ENCODE measurements around the gene PLAGL2.
"Not testable (repeated sequence)": the region's sequence is repeated elsewhere in the genome, so short reads cannot be mapped to it uniquely, and the experiment has no call there.

The PLAGL2 gene

GRCh38 chr20:32179515-32179914, 28.0 kb downstream of the PLAGL2 start:
- no peak for DNase-seq

GRCh38 chr20:32177696-32178095, 29.8 kb downstream of the PLAGL2 start:
- not testable (repeated sequence) for DNase-seq

- no peak for DNase-seq
Measured at GRCh38 chr20:32168184-32168910, 39.2 kb downstream of the PLAGL2 start.

GRCh38 chr20:32167552-32167951, 40.0 kb downstream of the PLAGL2 start:
- DNase-seq, result no peak

- DNase-seq, result no peak
Measured at GRCh38 chr20:32165836-32166545, 41.6 kb downstream of the PLAGL2 start.

- DNase-seq, result no peak
Measured at GRCh38 chr20:32164984-32165735, 42.4 kb downstream of the PLAGL2 start.

- DNase-seq, result no peak
Measured at GRCh38 chr20:32163951-32164350, 43.6 kb downstream of the PLAGL2 start.

GRCh38 chr20:32162351-32162750, 45.2 kb downstream of the PLAGL2 start:
- no peak for DNase-seq

- DNase-seq, result no peak
Measured at GRCh38 chr20:32160341-32160740, 47.2 kb downstream of the PLAGL2 start.

GRCh38 chr20:32159766-32160221, 47.7 kb downstream of the PLAGL2 start:
- DNase-seq, result no peak

- DNase-seq, result no peak
Measured at GRCh38 chr20:32158943-32159660, 48.4 kb downstream of the PLAGL2 start.

- DNase-seq, result no peak
Measured at GRCh38 chr20:32158351-32158750, 49.2 kb downstream of the PLAGL2 start.

- DNase-seq, result no peak
Measured at GRCh38 chr20:32157611-32158010, 49.9 kb downstream of the PLAGL2 start.

GRCh38 chr20:32155017-32155981, 52.2 kb downstream of the PLAGL2 start:
- DNase-seq, result peak; percentile 13

GRCh38 chr20:32153771-32154170, 53.8 kb downstream of the PLAGL2 start:
- no peak for DNase-seq

- DNase-seq, result no peak
Measured at GRCh38 chr20:32153156-32153665, 54.3 kb downstream of the PLAGL2 start.

- no peak for DNase-seq
Measured at GRCh38 chr20:32152421-32153155, 55.0 kb downstream of the PLAGL2 start.

- DNase-seq, result no peak
Measured at GRCh38 chr20:32150291-32150848, 57.2 kb downstream of the PLAGL2 start.

GRCh38 chr20:32149566-32150170, 57.9 kb downstream of the PLAGL2 start:
- DNase-seq, result no peak

Data from amniotic stem cell (primary cell).